Endodermal cell (in vitro differentiated cells): ENCODE measurements around the gene SELENOP. TPM values are rescaled to one million over a fixed set of nuclear protein-coding genes. Genes with fewer than 3 reads are reported as not detected.

Experiments
- DNase-seq: peaks from one replicate; pipeline ENCODE4 v3.0.0-alpha.2; 2017
- H3K27ac ChIP-seq: 2 replicates; pipeline ENCODE4 v1.5.1; 2013; ENCODE audit warnings: mild to moderate bottlenecking, low read depth, low read length, moderate library complexity
- H3K27me3 ChIP-seq: 2 replicates; pipeline ENCODE4 v1.6.1; 2013; ENCODE audit warnings: mild to moderate bottlenecking, low read length, moderate library complexity; ENCODE audit not compliant: insufficient read depth, control insufficient read depth, poor library complexity, severe bottlenecking
- H3K36me3 ChIP-seq: 2 replicates; pipeline ENCODE4 v1.7.0; 2013; ENCODE audit warnings: mild to moderate bottlenecking, low read length, moderate library complexity; ENCODE audit not compliant: control insufficient read depth, insufficient read depth
- H3K4me1 ChIP-seq: one replicate; pipeline ENCODE4 v1.7.0; 2013; ENCODE audit warnings: low read length; ENCODE audit not compliant: control insufficient read depth, insufficient read depth
- H3K4me3 ChIP-seq: 2 replicates; pipeline ENCODE4 v1.5.1; 2013; ENCODE audit warnings: mild to moderate bottlenecking, low read length, moderate library complexity
- H3K9ac ChIP-seq: 2 replicates; pipeline ENCODE4 v1.6.1; 2013; ENCODE audit warnings: mild to moderate bottlenecking, low read length, moderate library complexity; ENCODE audit not compliant: poor library complexity, severe bottlenecking; ENCODE audit errors: extremely low read depth
- H3K9me3 ChIP-seq: 2 replicates; pipeline ENCODE4 v1.6.1; 2013; ENCODE audit warnings: mild to moderate bottlenecking, low read length, moderate library complexity; ENCODE audit not compliant: control insufficient read depth
- H3K27ac Mint-ChIP-seq: 2 replicates; pipeline ENCODE4 v1.8.0; 2020; ENCODE audit warnings: mixed read lengths
- H3K27me3 Mint-ChIP-seq: 2 replicates; pipeline ENCODE4 v1.8.0; 2021; ENCODE audit warnings: mild to moderate bottlenecking, mixed read lengths; ENCODE audit not compliant: insufficient read depth
- H3K36me3 Mint-ChIP-seq: 2 replicates; pipeline ENCODE4 v1.8.0; 2020; ENCODE audit warnings: low read depth, mixed read lengths
- H3K4me1 Mint-ChIP-seq: 2 replicates; pipeline ENCODE4 v1.8.0; 2020; ENCODE audit warnings: mixed read lengths
- H3K4me3 Mint-ChIP-seq: 2 replicates; pipeline ENCODE4 v1.8.0; 2020; ENCODE audit warnings: mild to moderate bottlenecking, moderate library complexity, mixed read lengths
- H3K9me3 Mint-ChIP-seq: 2 replicates; pipeline ENCODE4 v1.8.0; 2020; ENCODE audit warnings: mild to moderate bottlenecking, mixed read lengths
- WGBS, 2 experiments: methylation state at CpG; one replicate each; pipeline versions ENCODE4 v1.1.5 to v1.1.7; 2013; ENCODE audit warnings: missing lambda C conversion rate in 2 of 2, mixed read lengths in 1 of 2; ENCODE audit not compliant: insufficient coverage in 1 of 2, insufficient read length in 1 of 2; 5-methylcytosine and 5-hydroxymethylcytosine counted together
- total RNA-seq, 2 donors: library from RNA; stranded (reverse); fragmentation: NEBNext Ultra II Directional in 1 of 2; extraction: Animal tissue kit (Norgen Biotek cat#: 25700) in 1 of 2; gene quantifications; 2 replicates in 1 of 2; 3 replicates in 1 of 2; pipeline ENCODE4 v1.2.1, GENCODE V29; 2021
- TF ChIP-seq, protein P1 (sequence below): fragments of 200-600 bp; sonication (generic); conservative IDR thresholded peaks from 2 replicates; pipeline ENCODE4 v1.5.0; 2021; ENCODE audit warnings: antibody characterized with exemption, mild to moderate bottlenecking

Gene SELENOP
- total RNA-seq, 2 donors from 2014 or later, result 79.8 to 121 TPM

DNA sequence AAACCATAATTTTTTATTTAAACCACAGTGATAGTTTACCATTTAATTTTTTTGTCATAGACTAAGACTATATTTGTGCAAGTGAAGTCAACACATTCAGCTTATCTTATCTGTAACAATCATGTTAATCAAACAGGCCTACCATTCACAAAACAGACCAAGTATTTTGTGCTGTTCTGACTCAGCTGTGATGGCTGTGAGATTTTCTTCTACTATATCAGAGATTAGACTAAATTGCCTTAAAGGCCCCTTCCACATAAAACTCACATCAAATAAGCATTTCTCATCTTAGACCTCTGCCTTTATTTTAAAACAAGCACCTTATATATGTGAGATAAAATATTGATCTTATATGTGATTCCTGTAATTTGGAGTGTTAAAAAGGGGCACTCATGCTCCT lies 41.7 kb downstream of the SELENOP start:
- H3K9ac ChIP-seq, result no peak overlapping the region
- Mint-ChIP-seq H3K36me3 (peaks cover 4% of the 10 kb centered on the region), H3K27ac (no peak overlapping the region), H3K4me3 (no peak overlapping the region), H3K4me1 (peaks cover 8% of the 10 kb centered on the region), H3K9me3 (peaks cover 7% of the 10 kb centered on the region), H3K27me3 (no peaks in the 10 kb centered on the region)
- DNase-seq, result no peak
- H3K27ac ChIP-seq, result no peak overlapping the region
- H3K4me3 ChIP-seq, result no peak overlapping the region
- no peaks in the 10 kb centered on the region for H3K27me3 ChIP-seq
- TF ChIP-seq, protein P1, sequence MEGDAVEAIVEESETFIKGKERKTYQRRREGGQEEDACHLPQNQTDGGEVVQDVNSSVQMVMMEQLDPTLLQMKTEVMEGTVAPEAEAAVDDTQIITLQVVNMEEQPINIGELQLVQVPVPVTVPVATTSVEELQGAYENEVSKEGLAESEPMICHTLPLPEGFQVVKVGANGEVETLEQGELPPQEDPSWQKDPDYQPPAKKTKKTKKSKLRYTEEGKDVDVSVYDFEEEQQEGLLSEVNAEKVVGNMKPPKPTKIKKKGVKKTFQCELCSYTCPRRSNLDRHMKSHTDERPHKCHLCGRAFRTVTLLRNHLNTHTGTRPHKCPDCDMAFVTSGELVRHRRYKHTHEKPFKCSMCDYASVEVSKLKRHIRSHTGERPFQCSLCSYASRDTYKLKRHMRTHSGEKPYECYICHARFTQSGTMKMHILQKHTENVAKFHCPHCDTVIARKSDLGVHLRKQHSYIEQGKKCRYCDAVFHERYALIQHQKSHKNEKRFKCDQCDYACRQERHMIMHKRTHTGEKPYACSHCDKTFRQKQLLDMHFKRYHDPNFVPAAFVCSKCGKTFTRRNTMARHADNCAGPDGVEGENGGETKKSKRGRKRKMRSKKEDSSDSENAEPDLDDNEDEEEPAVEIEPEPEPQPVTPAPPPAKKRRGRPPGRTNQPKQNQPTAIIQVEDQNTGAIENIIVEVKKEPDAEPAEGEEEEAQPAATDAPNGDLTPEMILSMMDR, result no peak
- H3K36me3 ChIP-seq, result no peaks in the 10 kb centered on the region
- peaks cover 15% of the 10 kb centered on the region for H3K9me3 ChIP-seq
- H3K4me1 ChIP-seq, result peaks cover 3% of the 10 kb centered on the region

DNA sequence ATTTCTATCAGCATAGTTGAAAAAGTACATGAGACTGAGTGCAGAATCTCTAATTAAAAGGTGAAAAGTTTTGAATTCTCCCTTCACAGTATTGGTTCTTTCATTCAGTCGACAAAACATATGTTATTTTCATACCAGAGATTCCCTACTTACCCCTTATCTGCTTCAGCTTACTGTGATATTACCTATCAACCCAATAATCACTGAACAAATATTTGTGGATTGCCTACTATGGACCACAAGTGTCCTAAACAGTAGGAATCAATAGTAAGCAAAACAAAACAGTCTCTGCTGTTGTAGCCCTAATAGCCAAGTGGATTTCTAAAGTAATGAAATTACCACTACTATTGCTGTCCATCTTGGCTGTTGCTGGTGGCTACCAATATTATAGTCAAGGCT lies 43.6 kb downstream of the SELENOP start:
- WGBS, 2 experiments, result 40 to 56% methylated on average over 1 of the region's 1 CpG

DNA sequence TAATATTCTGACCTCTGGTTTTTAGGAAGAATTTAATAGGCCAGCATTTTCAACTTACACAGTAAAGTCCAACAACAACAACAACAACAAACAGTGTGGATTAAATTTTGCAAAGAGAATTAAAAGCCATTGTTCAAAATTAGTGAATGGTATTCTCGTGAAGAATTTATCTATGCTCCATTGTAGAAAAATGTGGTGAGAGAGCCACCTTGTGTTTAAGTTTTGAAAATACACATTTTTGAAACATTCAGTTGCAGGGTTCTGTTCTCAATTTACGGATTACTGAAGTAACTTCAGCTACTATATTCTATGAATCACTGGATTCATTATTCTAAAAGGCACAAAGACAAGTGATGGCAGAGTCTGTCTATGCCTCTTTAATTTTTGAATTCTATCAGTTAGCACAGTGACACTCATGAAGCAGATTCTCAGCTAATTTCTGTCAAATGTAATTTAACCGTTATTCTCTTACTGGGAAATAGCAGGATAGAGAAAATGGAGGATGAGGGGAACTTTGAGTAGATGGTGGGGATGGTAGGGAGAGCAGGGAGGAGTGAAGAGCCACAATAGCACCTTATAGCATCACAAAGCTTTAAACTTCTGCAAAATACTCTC lies 44.1 kb downstream of the SELENOP start:
- Mint-ChIP-seq H3K9me3 (peaks cover 7% of the 10 kb centered on the region), H3K4me1 (peaks cover 6% of the 10 kb centered on the region), H3K4me3 (no peak overlapping the region), H3K27me3 (no peaks in the 10 kb centered on the region), H3K27ac (no peak overlapping the region), H3K36me3 (peaks cover 4% of the 10 kb centered on the region)
- 60 to 66% methylated on average over 1 to 3 of the region's 3 CpGs for whole genome bisulfite sequencing, 2 experiments
- Histone ChIP-seq H3K9ac (no peak overlapping the region), H3K27me3 (no peaks in the 10 kb centered on the region), H3K27ac (no peak overlapping the region), H3K36me3 (no peaks in the 10 kb centered on the region), H3K4me1 (peaks cover 3% of the 10 kb centered on the region), H3K4me3 (no peak overlapping the region), H3K9me3 (peaks cover 15% of the 10 kb centered on the region)
- no peak for DNase-seq
- TF ChIP-seq, protein P1, result peak; percentile 79

More for the DNA sequence above, 43.6 kb downstream of the SELENOP start:
- Histone ChIP-seq H3K27ac (no peak overlapping the region), H3K36me3 (no peaks in the 10 kb centered on the region), H3K4me1 (peaks cover 3% of the 10 kb centered on the region), H3K4me3 (no peak overlapping the region), H3K9me3 (peaks cover 15% of the 10 kb centered on the region), H3K9ac (no peak overlapping the region), H3K27me3 (no peaks in the 10 kb centered on the region)
- H3K36me3 Mint-ChIP-seq, result peaks cover 4% of the 10 kb centered on the region
- H3K9me3 Mint-ChIP-seq, result peaks cover 7% of the 10 kb centered on the region
- no peak for DNase-seq
- TF ChIP-seq, protein P1, result no peak
- H3K27me3 Mint-ChIP-seq, result no peaks in the 10 kb centered on the region
- H3K27ac Mint-ChIP-seq, result no peak overlapping the region
- peaks cover 6% of the 10 kb centered on the region for H3K4me1 Mint-ChIP-seq
- no peak overlapping the region for H3K4me3 Mint-ChIP-seq
